Peyer's patch (tissue), 4 donors: Measurements from ENCODE around the gene ACOX3.

Experiments
- CTCF ChIP-seq, 6 experiments: fragments of 450-650 bp in 4 of 6; fragments of 200-600 bp in 2 of 6; sonication (generic) in 1 of 6; IDR thresholded peaks; one replicate each; pipeline ENCODE4 v1.5.1; 2017 to 2019; ENCODE audit warnings: antibody characterized with exemption in 6 of 6, mild to moderate bottlenecking in 3 of 6, moderate library complexity in 1 of 6
- POLR2A ChIP-seq, 2 donors: fragments of 450-650 bp; IDR thresholded peaks; one replicate each; pipeline ENCODE4 v1.5.1; 2017; ENCODE audit warnings: antibody characterized with exemption in 2 of 2, mild to moderate bottlenecking in 2 of 2, moderate library complexity in 2 of 2

- no peak for TF ChIP-seq CTCF (IDR thresholded peaks at IDR 0.05)
- TF ChIP-seq POLR2A (IDR thresholded peaks at IDR 0.05), result no peak
Measured at GRCh38 chr4:8340781-8341241, 99.7 kb downstream of the ACOX3 start.
